HG03060 (cell line): ENCODE measurements around the gene SLC25A18.
"Not testable (repeated sequence)": the region's sequence is repeated elsewhere in the genome, so short reads cannot be mapped to it uniquely, and the experiment has no call there.

ENCODE experiments used
- ATAC-seq: cut with Tn5 transposase; IDR thresholded peaks from one replicate; pipeline ENCODE4 v1.9.1; 2021; ENCODE audit warnings: low read depth, moderate number of reproducible peaks; ENCODE audit not compliant: unreplicated experiment

SLC25A18 gene

DNA sequence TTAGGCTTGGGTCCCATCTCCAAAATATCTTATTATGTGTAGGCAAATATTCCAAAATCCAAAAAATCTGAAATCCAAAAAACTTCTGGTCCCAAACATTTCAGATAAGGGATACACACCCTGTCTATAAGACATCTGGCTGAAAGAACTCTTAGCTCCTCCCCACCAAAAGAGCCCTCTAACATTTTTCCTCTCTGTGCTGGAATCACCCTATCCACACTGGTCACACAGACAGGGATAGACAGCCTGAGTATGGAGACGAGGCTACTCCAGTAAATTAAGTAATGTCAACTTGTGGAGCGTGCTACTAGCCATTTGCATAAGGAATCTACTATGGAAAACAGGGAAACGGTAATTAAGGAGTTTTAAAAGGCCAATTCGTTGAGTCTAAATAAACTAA, 40.4 kb downstream of the SLC25A18 start:
- no peak for ATAC-seq

- ATAC-seq = no peak
These were observed 43.2 kb downstream of the SLC25A18 start for GRCh38 chr22:17606496-17606895.

- ATAC-seq = no peak
These were observed 44.7 kb downstream of the SLC25A18 start for GRCh38 chr22:17607891-17608521.

DNA sequence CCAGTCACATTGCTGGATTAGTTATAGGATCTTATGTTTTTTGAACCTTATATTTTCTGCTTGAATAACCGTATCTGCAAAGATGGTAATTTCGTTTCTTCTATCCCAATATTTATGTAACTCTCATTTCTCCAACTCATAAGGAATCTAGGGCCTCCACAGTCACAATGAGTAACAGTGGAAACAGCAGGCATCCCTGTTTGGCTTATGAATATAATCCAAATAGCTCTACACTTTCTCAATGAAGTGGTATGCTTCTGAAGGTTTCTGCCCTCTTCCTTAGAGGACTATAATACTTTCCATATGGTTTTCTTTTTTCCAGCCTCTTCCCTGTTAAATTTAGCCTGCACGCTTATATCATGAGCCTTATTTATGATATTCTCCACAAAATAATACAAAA, 48.8 kb downstream of the SLC25A18 start:
- ATAC-seq = no peak

GRCh38 chr22:17613280-17613679, 50.0 kb downstream of the SLC25A18 start:
- ATAC-seq = no peak

- no peak for ATAC-seq
These were observed 64.7 kb downstream of the SLC25A18 start for GRCh38 chr22:17627961-17628405.

DNA sequence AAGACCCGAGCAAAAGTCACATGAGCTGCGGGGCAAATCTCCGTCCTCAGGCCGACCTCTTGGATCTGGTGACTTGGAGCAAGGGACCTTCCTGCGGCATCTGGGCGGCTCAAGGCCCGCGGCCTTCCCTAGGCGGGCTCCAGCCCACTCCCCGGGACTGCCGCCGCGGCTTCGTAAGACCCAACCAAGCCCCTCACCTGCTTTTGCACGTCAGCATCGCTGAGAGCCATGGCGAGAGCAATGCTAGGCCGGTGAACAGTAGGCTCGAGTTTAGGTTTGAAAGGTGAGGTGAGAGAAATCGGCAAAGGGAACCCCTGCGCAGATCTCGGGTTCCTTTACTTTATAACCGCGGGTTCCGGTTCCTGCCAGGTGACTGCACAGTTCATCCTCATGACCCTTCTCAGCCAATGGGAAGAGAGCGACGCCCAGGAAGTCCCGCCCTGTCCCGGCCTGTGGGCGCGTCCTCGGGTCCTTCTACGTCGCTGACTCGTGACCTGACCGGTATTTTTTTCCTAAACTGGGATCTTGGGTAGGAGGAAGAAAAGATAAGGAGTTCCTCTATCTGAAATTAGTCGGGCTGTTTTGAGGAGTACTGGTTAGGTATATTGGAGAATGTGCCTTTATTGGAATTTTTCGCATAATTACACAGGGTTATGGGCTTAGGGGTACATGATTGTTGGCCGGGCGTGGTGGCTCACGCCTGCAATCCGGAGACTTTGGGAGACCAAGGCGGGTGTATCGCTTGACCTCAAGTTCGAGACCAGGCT, 65.3 kb downstream of the SLC25A18 start, which contains the start of gene ATP6V1E1:
TSS of gene ATP6V1E1 (minus strand) at position 344 of the 767 bp plus-strand sequence. CDS start at position 230, 114 bp downstream.
- peak; percentile 93 for ATAC-seq

DNA sequence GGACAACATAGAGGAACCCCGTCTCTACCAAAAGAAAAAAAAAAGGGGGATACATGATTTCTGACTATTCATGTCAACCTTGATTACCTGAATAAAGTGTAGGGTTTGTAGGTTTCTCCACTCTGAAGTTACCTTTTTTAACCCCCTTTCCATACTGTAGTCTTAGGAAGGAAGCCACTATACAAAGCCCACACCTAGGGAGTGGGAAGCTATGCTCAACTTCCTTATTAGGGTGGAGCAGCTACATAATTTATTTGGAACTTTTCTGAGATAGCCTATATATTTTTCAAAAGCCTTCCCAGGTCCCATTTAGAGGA, 65.8 kb downstream of the SLC25A18 start:
- ATAC-seq = no peak

DNA sequence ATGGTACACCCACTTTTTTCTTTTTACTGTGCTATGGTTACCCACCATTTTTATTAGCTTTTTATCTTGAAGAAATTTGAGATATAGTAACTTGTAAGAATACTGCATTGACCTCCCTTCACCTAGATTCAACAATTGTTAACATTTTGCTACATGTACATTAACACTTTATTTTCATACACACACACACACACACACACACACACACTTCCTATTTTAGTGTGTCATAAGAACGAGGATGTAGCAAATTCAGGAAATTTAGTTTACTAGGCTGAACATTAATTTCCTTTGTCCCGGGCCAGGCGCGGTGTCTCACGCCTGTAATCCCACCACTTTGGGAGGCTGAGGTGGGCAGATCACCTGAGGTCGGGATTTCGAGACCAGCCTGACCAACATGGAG, 66.3 kb downstream of the SLC25A18 start:
- ATAC-seq = no peak

DNA sequence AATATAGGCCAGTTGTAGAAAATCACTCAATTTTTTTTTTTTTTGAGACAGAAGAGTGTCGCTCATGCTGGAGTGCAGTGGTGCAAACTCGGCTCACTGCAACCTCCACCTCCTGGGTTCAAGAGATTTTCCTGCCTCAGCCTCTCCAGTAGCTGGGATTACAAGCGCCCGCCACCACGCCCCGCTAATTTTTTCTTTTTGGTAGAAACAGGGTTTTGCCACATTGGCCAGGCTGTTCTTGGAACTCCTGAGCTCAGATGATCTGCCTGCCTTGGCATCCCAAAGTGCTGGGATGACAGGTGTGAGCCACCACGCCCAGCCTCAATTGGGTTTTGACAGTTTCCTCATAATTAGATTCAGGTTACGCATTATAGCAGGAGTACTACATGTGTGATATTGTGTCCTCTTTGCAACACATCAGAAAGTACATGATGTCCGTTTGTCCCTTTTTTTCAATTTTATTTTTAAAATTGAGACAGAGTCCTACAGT, 67.8 kb downstream of the SLC25A18 start:
- no peak for ATAC-seq

DNA sequence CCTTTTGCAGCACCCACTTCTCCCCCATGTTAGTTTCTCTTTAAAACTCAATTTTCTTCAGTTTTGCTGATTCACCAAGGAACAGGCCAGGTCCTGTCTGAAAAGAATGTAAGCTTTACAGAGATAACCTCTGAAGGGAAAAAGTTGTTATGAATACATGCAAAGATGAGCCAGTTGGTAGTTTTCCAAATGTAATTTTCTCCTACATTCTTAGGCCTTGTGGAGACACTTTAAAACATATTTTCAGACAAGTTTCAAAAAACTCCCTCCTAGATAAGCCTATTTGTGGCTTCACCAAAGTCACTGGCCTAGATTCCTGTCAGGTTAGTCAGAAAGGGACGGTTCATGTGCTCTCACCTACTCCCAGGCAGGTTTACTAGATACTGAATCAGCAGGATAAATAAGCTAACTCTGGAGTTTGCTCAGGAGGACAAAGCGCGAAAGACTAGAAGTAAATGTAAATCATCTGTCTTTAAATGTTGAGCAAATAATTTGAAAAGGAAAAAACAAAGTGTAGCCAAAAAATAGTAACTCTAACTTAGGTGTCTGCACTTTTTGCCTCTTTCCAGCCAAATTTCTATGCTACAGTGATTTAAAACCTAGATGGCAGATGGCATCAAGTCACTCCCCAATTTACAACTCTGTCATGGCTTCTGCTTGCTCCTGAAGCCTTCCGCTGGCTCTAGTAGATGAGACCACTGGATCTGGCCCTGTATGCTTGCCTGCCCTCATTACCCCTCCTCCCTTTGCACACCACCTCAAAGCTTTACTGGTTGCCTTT, 70.1 kb downstream of the SLC25A18 start:
- ATAC-seq = no peak

DNA sequence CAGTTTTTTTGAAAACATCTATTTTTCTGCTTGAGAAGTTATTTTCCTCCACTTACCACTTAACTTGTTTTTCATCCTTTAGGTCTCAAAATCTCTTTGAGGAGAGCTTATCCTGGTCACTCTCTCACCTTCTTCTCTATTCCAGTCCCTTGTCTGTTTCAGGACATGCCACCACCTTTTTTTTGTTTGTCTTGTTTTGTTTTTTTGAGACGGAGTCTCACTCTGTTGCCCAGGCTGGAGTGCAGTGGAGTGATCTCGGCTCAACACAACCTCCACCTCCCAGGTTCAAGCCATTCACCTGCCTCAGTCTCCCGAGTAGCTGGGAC, 70.7 kb downstream of the SLC25A18 start:
- ATAC-seq = no peak

DNA sequence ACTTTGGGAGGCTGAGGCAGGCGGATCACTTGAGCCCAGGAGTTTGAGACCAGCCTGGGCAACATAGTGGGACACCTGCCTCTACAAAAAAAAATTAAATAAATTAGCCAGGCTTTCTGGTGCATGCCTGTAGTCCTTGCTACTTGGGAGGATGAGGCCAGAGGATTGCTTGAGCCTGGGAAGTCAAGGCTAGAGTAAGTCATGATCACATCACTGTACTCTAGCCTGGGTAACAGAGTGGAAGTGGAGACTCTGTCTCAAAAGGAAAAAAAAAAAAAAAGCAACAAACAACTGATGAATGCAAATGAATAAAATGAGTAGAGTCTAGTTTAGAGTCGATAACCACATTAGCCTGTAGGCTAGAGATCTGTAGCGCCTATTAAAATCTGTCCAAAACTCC, 71.4 kb downstream of the SLC25A18 start:
- ATAC-seq = no peak

- not testable (repeated sequence) for ATAC-seq
These were observed 73.6 kb downstream of the SLC25A18 start for GRCh38 chr22:17636850-17637249.

DNA sequence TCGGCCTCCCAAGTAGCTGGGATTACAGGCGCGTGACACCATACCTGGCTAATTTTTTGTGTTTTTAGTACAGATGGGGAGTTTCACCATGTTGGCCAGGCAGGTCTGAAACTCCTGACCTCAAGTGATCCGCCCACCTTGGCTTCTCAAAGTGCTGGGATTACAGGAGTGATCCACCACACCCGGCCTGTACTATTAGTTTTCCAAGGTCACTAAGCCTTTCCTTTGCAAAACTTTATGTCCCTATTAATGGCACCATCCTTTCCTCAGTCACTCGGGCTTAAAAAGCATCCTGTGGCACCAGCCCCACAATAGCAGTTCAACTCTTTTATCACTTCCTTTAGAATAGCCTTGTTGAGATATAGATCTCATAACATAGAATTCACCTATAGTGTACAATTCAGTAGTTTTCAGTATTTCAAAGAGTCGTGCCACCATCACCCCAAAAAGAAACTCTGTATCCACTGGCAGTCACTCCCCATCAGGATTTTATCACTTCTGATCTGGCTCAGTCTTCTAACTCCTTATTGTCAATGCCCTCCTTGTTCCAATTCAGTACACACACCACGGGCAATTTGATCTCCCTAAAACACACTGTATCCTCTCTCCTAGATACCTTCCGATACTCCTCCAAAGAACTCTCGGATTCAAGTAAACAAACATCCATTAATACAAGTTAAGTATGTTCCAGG, 74.3 kb downstream of the SLC25A18 start:
- no peak for ATAC-seq

GRCh38 chr22:17638182-17638431, 74.8 kb downstream of the SLC25A18 start:
- no peak for ATAC-seq

DNA sequence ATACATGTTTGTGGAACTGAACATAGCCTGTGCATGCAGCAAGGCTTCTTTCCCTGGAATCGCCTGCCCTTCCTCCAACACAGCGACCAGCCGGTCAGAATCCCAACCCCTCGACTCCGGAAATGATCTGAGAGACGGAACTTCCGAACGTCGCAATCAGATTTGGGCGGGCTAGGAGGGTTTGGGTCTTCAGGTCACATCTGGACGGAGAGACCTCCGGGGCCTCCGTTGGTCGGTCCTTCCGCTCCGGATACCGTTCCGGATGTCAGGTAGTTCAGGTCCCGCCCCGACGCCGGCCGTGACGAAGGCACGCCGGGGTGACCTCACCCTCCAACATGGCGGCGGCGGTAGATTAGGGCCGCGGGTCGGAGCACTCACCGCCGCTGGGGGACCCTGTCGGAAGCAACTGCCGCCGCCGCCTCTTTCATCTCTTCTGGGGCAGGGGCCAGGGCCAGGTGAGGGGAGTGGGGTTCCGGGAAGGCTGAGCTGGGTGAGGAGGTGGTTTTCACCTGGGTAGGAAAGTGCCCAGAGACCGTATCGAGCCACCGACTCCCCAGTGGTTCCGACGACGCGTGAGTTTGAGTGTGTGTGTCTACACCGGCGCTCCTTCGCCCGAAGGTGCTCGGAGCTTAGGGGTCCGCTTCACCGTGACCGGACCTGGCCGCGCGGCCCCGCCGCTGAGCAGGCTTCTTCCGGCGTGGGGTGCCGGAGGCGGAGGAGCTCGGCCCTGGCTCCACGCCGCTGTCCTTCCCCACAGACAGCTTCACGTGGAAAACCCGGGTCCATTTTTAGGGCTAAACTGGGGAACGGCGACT, 75.3 kb downstream of the SLC25A18 start, which contains the start of gene BCL2L13:
TSS of gene BCL2L13 (plus strand) at position 326 of the 815 bp plus-strand sequence. CDS start 16,955 bp downstream, outside the sequence.
- ATAC-seq = peak; percentile 47

DNA sequence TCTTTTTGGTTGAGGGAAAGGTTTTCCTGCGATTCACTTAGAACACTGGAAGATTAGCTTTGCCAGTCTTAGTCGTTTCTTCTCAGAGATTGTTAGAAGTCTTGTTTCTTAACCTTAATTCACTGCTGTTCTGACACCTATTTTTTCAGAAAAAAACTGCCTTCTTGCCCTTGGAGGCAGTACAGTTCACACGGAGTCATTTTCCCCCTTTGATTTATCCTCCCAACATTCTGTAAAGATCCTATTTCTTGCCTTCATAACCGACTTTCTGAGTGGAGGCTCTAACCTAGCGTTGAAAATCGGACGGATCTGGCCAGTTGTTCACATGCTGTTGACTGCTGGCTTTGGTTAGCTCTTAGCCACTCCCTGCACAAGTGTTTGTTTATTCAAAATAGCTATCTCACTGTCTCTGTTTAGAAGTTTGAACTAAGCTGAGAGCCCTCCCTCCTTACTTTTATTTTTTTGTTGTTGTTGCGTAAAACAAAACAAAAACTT, 76.0 kb downstream of the SLC25A18 start:
- no peak for ATAC-seq
